VCaP (cell line): ENCODE data around the gene KIF18B.
A peak's percentile ranks its signal among the peaks of the same experiment; 100 is the strongest.

ENCODE experiments used
- H3K27ac ChIP-seq: fragments of 450-650 bp; 2 replicates; pipeline ENCODE4 v1.5.1; 2017
- TF ChIP-seq, protein P1 (sequence below): fragments of 450-650 bp; conservative IDR thresholded peaks from 2 replicates; pipeline ENCODE4 v1.5.1; 2017; ENCODE audit warnings: mild to moderate bottlenecking, moderate library complexity

KIF18B gene

DNA sequence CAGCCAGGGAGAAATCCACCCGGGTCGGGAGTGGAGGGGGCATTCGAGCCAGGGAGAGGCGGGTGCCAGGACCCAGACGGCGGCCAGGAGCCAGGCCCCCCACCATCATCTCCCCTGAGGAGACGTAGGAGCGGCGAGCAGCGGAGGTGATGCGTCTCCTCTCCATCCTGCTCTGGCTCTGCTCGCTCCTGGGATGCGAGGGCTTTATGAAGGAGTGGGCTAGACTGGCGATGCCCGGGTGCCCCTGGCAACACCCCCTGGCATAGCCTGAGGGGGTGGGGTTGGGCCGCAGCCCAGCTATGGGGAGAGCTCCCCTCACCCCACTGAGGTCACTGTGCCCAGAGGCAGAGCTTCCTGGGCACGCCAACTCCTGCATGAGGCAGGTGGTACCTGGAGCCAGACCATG, 32.2 kb downstream of the KIF18B start, which contains the start of gene GFAP:
GFAP (minus strand) TSS at position 180 of the 406 bp plus-strand sequence; CDS start at position 166, 14 bp downstream.
- H3K27ac ChIP-seq, result no peak within 1 kb of the TSS
- TF ChIP-seq, protein P1, sequence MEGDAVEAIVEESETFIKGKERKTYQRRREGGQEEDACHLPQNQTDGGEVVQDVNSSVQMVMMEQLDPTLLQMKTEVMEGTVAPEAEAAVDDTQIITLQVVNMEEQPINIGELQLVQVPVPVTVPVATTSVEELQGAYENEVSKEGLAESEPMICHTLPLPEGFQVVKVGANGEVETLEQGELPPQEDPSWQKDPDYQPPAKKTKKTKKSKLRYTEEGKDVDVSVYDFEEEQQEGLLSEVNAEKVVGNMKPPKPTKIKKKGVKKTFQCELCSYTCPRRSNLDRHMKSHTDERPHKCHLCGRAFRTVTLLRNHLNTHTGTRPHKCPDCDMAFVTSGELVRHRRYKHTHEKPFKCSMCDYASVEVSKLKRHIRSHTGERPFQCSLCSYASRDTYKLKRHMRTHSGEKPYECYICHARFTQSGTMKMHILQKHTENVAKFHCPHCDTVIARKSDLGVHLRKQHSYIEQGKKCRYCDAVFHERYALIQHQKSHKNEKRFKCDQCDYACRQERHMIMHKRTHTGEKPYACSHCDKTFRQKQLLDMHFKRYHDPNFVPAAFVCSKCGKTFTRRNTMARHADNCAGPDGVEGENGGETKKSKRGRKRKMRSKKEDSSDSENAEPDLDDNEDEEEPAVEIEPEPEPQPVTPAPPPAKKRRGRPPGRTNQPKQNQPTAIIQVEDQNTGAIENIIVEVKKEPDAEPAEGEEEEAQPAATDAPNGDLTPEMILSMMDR, result no peak

DNA sequence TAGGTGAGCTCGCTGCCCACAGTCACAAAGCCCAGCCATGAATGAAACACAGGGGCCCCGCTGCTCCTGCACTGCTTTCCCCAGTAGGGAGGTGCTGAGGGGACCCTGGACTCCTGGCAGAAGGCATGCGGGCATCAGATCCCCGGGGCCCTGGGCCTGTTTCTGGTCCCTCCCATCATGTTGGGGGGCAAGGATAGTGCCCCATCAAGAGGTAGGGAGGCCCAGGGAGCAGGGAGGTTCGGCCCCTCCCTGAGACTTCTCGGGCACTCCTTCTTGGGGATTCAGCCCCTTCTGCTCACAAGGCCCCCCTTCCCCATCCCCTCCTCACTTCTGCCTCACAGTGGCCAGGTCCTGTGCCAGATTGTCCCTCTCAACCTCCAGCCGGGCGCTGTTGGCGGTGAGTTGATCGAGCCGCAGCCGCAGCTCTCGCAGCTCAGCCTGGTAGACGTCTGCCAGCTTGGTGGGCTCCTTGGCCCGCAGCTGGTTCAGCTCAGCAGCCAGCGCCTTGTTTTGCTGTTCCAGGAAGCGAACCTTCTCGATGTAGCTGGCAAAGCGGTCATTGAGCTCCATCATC, 32.8 kb downstream of the KIF18B start:
- TF ChIP-seq, protein P1, result no peak
- no peak overlapping the region for H3K27ac ChIP-seq

DNA sequence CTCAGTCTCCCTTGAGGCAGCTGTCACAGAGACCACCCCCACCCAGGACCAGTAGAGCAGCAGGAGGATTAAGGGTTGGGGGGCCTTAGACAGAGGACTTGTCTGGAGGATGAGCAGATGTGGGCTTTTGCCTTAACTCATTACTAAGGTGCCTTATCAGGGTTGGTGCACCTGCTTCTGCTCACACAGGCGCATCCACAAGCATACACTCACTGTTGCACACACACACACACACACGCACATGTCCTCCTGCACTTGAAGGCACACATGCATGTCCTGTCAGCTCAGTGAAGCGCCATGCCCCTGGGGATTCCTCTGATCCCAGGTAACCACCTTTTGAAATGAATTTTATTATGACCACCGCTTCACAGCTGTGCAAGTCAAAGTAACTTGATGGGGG, 33.4 kb downstream of the KIF18B start:
- no peak overlapping the region for H3K27ac ChIP-seq
- TF ChIP-seq, protein P1, result no peak

DNA sequence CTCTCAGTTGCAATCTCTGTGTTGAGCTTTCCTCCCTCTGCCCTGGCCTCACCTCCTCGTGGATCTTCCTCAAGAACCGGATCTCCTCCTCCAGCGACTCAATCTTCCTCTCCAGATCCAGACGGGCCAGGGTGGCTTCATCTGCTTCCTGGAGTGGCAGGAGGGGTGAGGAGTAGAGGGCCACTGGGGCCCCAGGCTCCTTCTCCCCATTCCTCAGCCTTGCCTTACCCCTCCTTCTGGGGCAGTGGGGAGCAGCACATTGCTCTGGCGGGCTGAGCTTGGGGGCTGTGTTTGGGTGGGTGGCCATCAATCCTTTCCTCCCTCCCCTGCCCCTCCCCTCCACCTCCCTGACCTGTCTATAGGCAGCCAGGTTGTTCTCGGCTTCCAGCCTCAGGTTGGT, 33.9 kb downstream of the KIF18B start:
- TF ChIP-seq, protein P1, result no peak
- no peak overlapping the region for H3K27ac ChIP-seq

GRCh38 chr17:44912763-44913544, 34.6 kb downstream of the KIF18B start:
- H3K27ac ChIP-seq, result no peak overlapping the region
- TF ChIP-seq, protein P1, result no peak

GRCh38 chr17:44911133-44912001, 36.2 kb downstream of the KIF18B start:
- H3K27ac ChIP-seq, result no peak overlapping the region
- TF ChIP-seq, protein P1, result peak; percentile 42; the same call in 1 of the 2 replicates
